Astrocyte (in vitro differentiated cells and primary cell): ENCODE data around the gene ZNF341.

ENCODE experiments used
- EZH2 ChIP-seq: IDR thresholded peaks from 2 replicates; pipeline ENCODE4 v1.6.1; 2012; ENCODE audit warnings: mild to moderate bottlenecking, low read length, inconsistent platforms; ENCODE audit not compliant: insufficient read depth
- TF ChIP-seq, protein P1 (sequence below): IDR thresholded peaks from 2 replicates; pipeline ENCODE4 v1.5.1; 2011; ENCODE audit warnings: low read depth, mild to moderate bottlenecking, inconsistent platforms, low read length, moderate library complexity; ENCODE audit not compliant: insufficient read depth

DNA sequence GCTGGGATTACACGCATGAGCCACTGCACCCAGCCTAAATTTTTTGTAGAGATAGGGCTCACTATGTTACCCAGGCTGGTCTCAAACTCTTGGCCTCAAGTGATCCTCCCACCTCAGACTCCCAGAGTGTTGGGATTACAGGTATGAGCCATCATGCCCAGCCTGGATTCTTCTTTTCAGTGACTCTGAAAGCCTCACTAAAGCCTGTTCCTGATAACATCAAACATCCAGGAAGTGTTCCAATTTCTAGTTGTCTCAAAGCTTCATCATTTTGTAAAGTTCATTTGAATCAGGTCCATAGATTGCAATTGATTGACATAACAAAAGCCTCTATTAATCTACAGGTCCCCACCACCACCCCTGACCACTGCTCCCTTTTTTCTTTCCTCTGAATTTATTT, 50.1 kb downstream of the ZNF341 start:
- TF ChIP-seq, protein P1, sequence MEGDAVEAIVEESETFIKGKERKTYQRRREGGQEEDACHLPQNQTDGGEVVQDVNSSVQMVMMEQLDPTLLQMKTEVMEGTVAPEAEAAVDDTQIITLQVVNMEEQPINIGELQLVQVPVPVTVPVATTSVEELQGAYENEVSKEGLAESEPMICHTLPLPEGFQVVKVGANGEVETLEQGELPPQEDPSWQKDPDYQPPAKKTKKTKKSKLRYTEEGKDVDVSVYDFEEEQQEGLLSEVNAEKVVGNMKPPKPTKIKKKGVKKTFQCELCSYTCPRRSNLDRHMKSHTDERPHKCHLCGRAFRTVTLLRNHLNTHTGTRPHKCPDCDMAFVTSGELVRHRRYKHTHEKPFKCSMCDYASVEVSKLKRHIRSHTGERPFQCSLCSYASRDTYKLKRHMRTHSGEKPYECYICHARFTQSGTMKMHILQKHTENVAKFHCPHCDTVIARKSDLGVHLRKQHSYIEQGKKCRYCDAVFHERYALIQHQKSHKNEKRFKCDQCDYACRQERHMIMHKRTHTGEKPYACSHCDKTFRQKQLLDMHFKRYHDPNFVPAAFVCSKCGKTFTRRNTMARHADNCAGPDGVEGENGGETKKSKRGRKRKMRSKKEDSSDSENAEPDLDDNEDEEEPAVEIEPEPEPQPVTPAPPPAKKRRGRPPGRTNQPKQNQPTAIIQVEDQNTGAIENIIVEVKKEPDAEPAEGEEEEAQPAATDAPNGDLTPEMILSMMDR: no peak
- no peak for TF ChIP-seq EZH2
